NCI-H774 (cell line): ENCODE results near the gene TBXAS1.

Experiments
- DNase-seq: peaks from one replicate; lab custom pipeline; 2025; lab: John Stamatoyannopoulos, UW

TBXAS1 gene

GRCh38 chr7:140048138-140048537 lies 219.1 kb downstream of the TBXAS1 start:
- DNase-seq = no peak

- no peak for DNase-seq
These were observed 219.9 kb downstream of the TBXAS1 start for GRCh38 chr7:140048989-140049338.

GRCh38 chr7:140049339-140050024 lies 220.4 kb downstream of the TBXAS1 start:
- DNase-seq = peak; percentile 46

DNA sequence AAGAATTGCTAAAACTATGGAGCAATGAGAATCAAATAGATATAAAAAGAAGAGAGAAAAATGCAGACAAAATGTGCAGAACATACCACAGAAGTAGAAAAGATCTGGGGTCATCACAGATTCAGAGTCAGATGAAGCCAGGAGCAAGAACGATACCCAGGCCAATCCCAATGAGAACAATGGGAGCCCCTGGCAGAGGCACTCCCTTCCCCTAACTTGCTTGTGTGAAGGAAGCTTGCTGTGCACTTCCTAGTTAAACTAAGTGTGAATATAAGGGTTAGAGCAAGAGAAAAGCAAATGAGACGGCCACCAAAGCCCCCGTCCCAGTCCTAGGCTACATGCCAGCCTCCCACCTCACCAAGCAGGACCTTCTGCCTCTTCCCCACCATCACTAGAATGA lies 221.0 kb downstream of the TBXAS1 start:
- DNase-seq = no peak

- no peak for DNase-seq
These were observed 222.8 kb downstream of the TBXAS1 start for GRCh38 chr7:140051820-140052219.

GRCh38 chr7:140053812-140054539 lies 224.9 kb downstream of the TBXAS1 start:
- DNase-seq = no peak

DNA sequence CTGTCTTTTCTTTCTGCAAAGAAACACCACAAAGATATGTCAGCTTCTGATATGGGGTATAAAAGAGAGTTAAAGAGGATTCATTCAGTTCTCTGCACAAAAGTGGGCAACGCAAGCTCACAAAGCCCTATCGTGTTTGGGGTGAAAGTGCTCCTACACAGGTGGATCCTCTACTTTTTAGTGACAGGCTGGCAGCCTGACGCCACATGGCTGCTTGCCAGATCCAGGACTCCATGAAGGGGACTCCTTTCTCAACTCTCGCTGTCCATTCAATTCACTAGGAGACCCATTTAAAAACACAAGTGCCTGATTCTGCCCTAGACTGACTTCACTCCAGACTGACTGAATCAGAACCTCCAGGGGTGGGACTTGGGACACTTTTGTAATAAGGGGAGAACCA lies 225.7 kb downstream of the TBXAS1 start:
- DNase-seq = no peak

- no peak for DNase-seq
These were observed 226.8 kb downstream of the TBXAS1 start for GRCh38 chr7:140055833-140056232.

GRCh38 chr7:140056431-140057142 lies 227.5 kb downstream of the TBXAS1 start:
- no peak for DNase-seq

GRCh38 chr7:140057143-140057535 lies 228.1 kb downstream of the TBXAS1 start:
- DNase-seq = no peak

GRCh38 chr7:140058517-140058916 lies 229.5 kb downstream of the TBXAS1 start:
- no peak for DNase-seq

DNA sequence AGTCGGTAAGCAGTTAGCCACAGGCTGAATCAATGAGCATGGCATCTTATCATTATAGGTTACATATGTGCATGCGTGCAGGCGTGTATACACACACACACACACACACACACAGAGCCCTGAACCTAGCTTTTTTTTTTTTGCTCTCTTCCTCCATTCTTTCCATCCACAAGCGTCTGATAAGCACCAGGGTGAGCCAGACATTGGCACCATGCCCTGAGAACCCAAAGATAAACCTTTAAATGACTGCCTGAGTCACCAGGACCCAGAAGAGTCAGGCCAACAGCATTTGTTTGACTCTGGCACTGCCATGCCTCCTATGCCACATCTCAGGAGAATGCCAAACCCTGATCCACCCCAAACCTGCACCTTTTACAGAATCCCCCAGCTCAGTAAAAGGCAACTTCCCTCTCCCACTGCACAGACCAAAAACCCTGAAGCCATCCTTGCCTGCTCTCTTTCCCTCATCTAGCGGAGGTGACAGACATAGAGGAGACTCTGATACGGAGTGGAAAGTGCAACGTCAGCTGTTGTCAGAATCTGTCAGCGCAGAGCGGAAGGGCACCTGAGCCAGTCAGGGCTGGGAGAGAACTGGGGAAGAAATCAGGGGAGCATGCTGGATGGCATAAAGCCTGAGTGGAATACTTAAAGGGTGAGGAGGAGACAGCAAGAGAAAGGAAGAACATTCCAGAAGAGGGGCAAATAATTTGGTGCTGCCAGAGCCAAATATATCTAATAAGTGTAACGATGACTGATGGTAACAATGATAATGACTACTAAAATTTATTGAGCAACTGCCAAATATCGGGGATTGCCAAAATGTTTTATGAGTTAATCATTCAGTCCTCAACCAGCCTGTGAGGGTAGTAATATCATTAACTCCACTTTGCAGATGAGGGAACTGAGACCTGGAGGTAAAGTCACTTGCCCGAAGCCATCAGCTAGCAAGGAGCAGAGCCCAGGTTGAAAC lies 230.5 kb downstream of the TBXAS1 start:
- DNase-seq = peak; percentile 32

DNA sequence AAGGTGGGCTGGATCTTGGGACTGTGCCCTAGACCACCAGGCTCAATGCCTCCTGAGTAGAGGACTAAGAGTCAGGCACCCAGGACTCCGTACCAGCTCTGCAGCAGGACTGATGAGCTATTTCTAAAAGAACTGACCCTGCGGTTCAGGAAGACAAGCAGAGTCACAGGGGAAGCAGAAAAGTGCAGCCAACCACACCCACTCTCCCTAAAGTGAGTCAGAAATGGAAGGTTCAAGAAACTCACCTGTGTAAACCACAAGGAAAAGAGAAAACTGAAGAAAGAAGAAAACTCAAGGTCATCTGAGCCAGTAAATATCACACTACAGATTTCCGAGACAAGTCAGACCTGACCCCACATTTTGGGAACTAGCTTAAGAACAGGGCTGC lies 231.2 kb downstream of the TBXAS1 start:
- no peak for DNase-seq

DNA sequence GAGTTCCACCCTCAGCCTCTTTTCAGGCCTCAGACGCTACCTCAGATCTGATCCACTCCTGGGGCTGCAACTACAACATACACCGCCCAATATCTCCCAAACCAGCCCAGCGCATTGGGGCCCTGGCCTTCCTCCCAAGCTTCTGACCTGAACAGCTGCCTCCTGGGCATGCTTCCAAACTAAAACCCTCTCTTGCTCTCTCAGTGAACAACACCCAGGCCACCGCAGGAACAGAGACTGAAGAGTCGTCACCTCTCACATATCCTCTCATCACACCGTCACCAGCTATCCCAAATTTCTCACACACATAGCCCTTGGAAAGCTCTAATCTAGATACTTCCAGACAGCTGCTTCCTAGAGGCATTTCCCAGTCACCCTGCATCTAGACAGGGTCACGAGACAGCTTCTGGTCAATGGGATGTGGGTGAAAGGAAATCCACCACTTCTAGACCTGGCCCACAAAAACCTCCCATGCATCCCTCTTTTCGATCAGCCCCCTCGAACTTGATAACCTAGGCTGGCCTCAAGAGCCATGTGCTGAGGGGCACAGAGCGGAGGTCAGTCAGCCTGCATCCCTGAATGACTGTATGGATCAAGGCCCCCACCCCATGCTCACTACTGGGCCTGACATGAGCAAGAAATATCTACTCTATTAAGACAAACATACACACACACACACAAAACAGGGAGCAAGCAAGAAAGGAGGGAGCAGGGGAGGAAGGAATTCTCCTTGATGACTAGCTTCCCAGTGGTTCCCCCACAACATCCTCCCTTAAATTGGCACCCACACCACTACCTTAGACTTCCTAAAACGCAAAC lies 231.9 kb downstream of the TBXAS1 start:
- peak; percentile 24 for DNase-seq

- DNase-seq = no peak
These were observed 232.5 kb downstream of the TBXAS1 start for GRCh38 chr7:140061607-140061930.

GRCh38 chr7:140062118-140062527 lies 233.1 kb downstream of the TBXAS1 start:
- no peak for DNase-seq

DNA sequence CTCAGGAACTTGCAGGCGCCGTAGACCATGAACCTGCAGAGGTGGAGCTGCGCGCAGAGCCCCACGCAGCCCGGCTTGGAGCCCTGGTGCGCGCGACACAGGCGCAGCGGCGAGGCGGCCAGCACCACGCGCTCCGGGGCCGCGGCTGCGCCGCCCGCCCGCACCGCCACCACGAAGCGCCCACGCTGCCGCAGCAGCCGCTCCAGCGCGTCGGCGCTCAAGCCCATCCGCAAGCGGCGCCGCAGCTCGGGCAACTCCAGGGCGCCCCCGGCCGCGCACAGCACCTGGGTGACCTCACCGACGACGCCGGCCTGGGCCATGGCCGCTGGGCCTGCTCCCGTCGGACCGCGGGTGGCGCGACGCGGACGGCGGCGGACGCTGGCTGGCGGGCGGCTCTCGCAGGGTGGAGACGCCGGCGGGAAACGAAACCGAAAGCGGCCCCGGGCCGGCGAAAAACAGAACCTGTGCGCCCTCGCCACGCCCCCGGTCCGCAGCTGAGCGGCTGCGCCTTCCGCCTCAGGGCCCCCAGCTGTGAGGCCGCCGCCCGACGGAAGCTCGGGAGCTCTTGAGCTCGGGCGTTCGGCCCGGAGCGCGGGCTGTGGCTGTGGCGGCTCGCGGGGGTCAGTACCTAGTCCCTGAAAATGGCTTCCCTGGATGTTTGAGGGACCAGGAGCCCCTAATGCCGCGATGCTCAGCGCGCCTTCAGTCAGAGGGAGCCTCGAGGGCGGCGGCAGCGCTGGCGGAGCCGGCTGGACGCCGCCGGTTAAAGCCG lies 233.7 kb downstream of the TBXAS1 start, which contains the start of gene PARP12:
Gene PARP12 (minus strand): TSS at position 424 of the 772 bp plus-strand sequence. CDS start 104 bp downstream, at position 320.
- DNase-seq = peak; percentile 89

- DNase-seq = no peak
These were observed 238.0 kb downstream of the TBXAS1 start for GRCh38 chr7:140067052-140067451.

GRCh38 chr7:140068033-140068432 lies 239.0 kb downstream of the TBXAS1 start:
- no peak for DNase-seq

DNA sequence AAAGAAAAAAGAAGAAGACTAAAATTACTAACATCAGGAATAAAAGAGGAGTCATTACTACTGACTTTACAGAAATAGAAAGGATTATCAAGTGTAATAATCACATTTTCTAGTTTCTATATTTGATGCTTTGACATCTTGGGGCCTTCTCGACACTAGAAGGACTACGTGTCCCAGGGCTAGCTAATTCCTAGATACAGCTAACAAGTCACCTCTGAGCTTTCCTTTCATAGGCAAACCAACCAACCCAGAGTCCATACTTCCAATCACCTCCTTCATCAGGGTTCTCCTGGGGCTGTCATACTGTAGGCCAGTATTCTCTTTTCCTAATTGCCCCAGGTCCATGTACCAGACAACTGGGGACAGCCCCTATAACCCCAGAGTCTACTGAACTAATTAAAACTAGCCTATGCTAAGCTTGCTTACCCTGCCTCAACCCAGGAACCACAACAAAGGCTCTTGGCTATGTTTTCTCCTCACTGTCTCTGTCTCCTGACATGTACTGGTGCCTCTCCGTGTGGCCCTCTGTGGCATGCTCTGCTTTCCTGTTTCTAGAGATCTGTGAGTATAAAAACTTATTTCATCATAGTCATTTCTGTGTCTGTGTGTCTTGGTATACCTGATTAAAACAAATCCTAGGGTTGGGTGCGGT lies 240.4 kb downstream of the TBXAS1 start:
- DNase-seq = no peak
